ENCODE measurements around the gene HEATR9.

Gene HEATR9

GRCh38 chr17:35856603-35857002, 12.1 kb downstream of the HEATR9 start:
- H3K4me1 ChIP-seq (ENCODE audit: control insufficient read depth, insufficient read depth, low read length, poor library complexity, severe bottlenecking), result no peaks in the 10 kb centered on the region
- H3K27ac ChIP-seq (ENCODE audit: low read depth, low read length, severe bottlenecking), result no peak overlapping the region
- 100% methylated on average over 1 to 2 of the region's 2 CpGs for WGBS, 2 experiments (ENCODE audit: insufficient coverage in 2 of 2)
- peaks cover 33% of the 10 kb centered on the region for H3K36me3 ChIP-seq (ENCODE audit: control insufficient read depth, insufficient read depth, low read length)
- H3K9me3 ChIP-seq (ENCODE audit: control insufficient read depth, low read length), result no peaks in the 10 kb centered on the region
- H3K4me3 ChIP-seq (ENCODE audit: extremely low read depth, insufficient read depth, low read length, poor library complexity, severe bottlenecking), result no peak overlapping the region

GRCh38 chr17:35855965-35856364, 12.7 kb downstream of the HEATR9 start:
- no peaks in the 10 kb centered on the region for H3K9me3 ChIP-seq (ENCODE audit: control insufficient read depth, low read length)
- WGBS, 2 experiments (ENCODE audit: insufficient coverage in 2 of 2), result 96% methylated on average over 3 of the region's 5 CpGs
- H3K4me3 ChIP-seq (ENCODE audit: extremely low read depth, insufficient read depth, low read length, poor library complexity, severe bottlenecking), result no peak overlapping the region
- H3K27ac ChIP-seq (ENCODE audit: low read depth, low read length, severe bottlenecking), result no peak overlapping the region
- H3K4me1 ChIP-seq (ENCODE audit: control insufficient read depth, insufficient read depth, low read length, poor library complexity, severe bottlenecking), result no peaks in the 10 kb centered on the region
- H3K36me3 ChIP-seq (ENCODE audit: control insufficient read depth, insufficient read depth, low read length), result peaks cover 39% of the 10 kb centered on the region

DNA sequence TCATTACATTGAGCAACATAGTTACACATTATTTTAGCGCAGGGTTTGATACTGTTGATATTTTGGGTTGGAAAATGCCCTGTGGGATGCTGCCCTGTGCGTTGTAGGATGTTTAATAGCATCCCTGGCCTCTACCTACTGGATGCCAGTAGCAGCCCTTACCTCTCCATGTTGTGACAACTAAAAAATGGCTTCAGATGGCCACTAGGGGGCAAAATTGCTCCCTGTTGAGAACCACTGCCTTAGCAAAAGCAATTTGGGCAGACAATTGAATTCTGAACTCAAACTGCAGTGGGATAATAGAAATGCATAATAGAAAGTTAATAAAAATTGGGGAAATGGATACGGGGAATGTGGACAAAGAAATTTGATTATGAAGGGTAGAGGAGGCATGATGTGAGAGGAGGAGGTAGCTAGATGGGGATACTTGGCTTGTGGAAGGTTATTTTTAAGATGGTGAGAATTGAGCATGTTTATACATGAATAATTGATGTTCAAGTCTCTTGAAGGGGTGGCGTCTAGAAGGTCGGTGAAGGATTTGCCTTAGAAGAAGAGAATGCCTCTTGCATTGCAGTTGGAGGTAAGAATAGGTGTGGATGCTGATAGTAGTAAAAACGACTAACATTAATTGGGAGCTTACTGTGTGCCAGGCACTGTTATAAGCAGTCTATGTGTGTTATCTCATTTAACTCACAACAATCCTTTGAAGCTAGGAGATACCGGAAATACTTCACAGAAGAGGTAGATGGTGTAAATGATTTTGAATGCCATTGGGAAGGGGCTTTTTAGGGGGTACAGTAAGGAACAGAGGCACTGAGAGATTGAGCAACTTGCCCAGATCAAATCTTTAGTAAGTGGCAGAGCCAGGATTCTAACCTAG, 19.0 kb downstream of the HEATR9 start:
- Histone ChIP-seq H3K36me3 (ENCODE audit: control insufficient read depth, insufficient read depth, low read length) (peaks cover 80% of the 10 kb centered on the region), H3K4me1 (ENCODE audit: control insufficient read depth, insufficient read depth, low read length, poor library complexity, severe bottlenecking) (no peaks in the 10 kb centered on the region), H3K27ac (ENCODE audit: low read depth, low read length, severe bottlenecking) (no peak overlapping the region), H3K9me3 (ENCODE audit: control insufficient read depth, low read length) (no peaks in the 10 kb centered on the region), H3K4me3 (ENCODE audit: extremely low read depth, insufficient read depth, low read length, poor library complexity, severe bottlenecking) (no peak overlapping the region)
- 87 to 91% methylated on average over 3 to 4 of the region's 7 CpGs for WGBS, 2 experiments (ENCODE audit: insufficient coverage in 2 of 2)

DNA sequence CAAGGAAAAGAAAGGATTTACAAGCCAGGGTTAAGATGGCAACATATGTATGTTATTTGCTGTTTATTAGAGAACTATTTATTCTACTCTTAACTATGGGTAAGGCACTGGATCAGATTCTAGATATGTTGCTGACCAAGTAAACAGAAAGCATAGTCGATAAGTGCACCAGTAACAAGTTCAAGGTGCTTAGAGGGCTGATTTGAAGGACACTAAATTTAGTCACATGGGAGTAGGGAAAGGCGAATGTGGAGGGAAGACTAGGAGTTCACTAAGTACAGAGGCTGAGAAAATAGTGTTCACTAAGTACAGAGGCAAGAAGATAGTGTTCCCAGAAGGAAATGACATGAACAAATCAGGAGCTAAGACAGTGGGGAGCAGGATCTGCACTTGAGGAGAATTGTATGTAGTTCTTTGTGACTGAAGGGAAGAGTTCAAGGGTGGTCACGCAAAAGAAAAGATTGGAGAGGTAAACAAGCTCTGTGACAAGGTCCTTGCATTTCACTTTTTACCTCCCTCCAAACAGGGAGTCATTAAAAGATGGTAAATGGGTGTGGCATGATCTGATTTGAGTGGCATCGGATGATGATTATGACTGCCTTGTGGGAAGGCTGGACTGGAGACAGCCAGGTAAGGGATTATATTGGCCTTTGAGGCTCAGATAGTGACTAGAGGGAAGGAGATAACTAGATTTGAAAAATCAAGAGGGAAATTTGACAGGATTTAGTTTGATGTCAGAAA, 20.9 kb downstream of the HEATR9 start:
- WGBS, 2 experiments (ENCODE audit: insufficient coverage in 2 of 2), result 95 to 98% methylated on average over 3 to 4 of the region's 4 CpGs
- H3K9me3 ChIP-seq (ENCODE audit: control insufficient read depth, low read length), result no peaks in the 10 kb centered on the region
- peaks cover 89% of the 10 kb centered on the region for H3K36me3 ChIP-seq (ENCODE audit: control insufficient read depth, insufficient read depth, low read length)
- no peak overlapping the region for H3K27ac ChIP-seq (ENCODE audit: low read depth, low read length, severe bottlenecking)
- no peak overlapping the region for H3K4me3 ChIP-seq (ENCODE audit: extremely low read depth, insufficient read depth, low read length, poor library complexity, severe bottlenecking)
- no peaks in the 10 kb centered on the region for H3K4me1 ChIP-seq (ENCODE audit: control insufficient read depth, insufficient read depth, low read length, poor library complexity, severe bottlenecking)

DNA sequence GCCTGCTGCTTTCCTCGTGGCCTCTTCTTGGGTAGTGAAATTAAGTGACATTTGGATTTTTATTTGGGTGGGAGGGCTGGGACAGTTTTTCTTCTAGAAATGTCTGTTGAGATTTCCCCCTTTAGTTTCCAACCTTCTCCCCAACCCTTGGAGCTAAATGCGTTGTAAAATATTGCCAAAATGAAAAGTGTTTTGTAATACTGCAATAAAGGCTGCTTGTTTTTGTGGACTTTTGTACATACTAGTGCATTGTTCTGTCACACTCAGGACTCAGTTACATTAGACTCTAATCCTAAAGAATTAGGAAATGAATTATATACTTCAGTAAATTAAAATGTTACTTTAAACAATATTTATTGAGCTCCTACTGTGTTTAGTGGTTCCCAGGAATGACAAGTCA, 21.7 kb downstream of the HEATR9 start:
- no CpG with 5 or more reads among the region's 2 CpGs for WGBS, 2 experiments (ENCODE audit: insufficient coverage in 2 of 2)
- H3K36me3 ChIP-seq (ENCODE audit: control insufficient read depth, insufficient read depth, low read length), result peaks cover 89% of the 10 kb centered on the region
- no peak overlapping the region for H3K27ac ChIP-seq (ENCODE audit: low read depth, low read length, severe bottlenecking)

GRCh38 chr17:35846055-35846809, 22.5 kb downstream of the HEATR9 start:
- peaks cover 89% of the 10 kb centered on the region for H3K36me3 ChIP-seq (ENCODE audit: control insufficient read depth, insufficient read depth, low read length)
- H3K9me3 ChIP-seq (ENCODE audit: control insufficient read depth, low read length), result no peaks in the 10 kb centered on the region
- H3K4me1 ChIP-seq (ENCODE audit: control insufficient read depth, insufficient read depth, low read length, poor library complexity, severe bottlenecking), result no peaks in the 10 kb centered on the region
- no peak overlapping the region for H3K4me3 ChIP-seq (ENCODE audit: extremely low read depth, insufficient read depth, low read length, poor library complexity, severe bottlenecking)
- no peak overlapping the region for H3K27ac ChIP-seq (ENCODE audit: low read depth, low read length, severe bottlenecking)
- WGBS, 2 experiments (ENCODE audit: insufficient coverage in 2 of 2), result no CpG with 5 or more reads among the region's 3 CpGs

More for the DNA sequence above, 21.7 kb downstream of the HEATR9 start:
- no peaks in the 10 kb centered on the region for H3K9me3 ChIP-seq (ENCODE audit: control insufficient read depth, low read length)
- no peak overlapping the region for H3K4me3 ChIP-seq (ENCODE audit: extremely low read depth, insufficient read depth, low read length, poor library complexity, severe bottlenecking)
- H3K4me1 ChIP-seq (ENCODE audit: control insufficient read depth, insufficient read depth, low read length, poor library complexity, severe bottlenecking), result no peaks in the 10 kb centered on the region

DNA sequence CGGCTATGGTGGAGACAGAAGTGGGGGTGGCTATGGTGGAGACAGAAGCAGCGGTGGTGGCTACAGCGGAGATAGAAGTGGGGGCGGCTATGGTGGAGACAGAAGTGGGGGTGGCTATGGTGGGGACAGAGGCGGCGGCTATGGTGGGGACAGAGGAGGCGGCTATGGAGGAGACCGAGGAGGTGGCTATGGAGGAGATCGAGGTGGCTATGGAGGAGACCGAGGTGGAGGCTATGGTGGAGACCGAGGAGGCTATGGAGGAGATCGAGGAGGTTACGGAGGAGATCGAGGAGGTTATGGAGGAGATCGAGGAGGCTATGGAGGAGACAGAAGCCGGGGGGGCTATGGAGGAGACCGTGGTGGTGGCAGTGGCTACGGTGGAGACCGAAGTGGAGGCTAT, 24.1 kb downstream of the HEATR9 start:
- Histone ChIP-seq H3K9me3 (ENCODE audit: control insufficient read depth, low read length) (no peaks in the 10 kb centered on the region), H3K36me3 (ENCODE audit: control insufficient read depth, insufficient read depth, low read length) (peaks cover 86% of the 10 kb centered on the region), H3K27ac (ENCODE audit: low read depth, low read length, severe bottlenecking) (no peak overlapping the region), H3K4me3 (ENCODE audit: extremely low read depth, insufficient read depth, low read length, poor library complexity, severe bottlenecking) (no peak overlapping the region), H3K4me1 (ENCODE audit: control insufficient read depth, insufficient read depth, low read length, poor library complexity, severe bottlenecking) (no peaks in the 10 kb centered on the region)
- 97% methylated on average over 15 to 19 of the region's 19 CpGs for WGBS, 2 experiments (ENCODE audit: insufficient coverage in 2 of 2)

DNA sequence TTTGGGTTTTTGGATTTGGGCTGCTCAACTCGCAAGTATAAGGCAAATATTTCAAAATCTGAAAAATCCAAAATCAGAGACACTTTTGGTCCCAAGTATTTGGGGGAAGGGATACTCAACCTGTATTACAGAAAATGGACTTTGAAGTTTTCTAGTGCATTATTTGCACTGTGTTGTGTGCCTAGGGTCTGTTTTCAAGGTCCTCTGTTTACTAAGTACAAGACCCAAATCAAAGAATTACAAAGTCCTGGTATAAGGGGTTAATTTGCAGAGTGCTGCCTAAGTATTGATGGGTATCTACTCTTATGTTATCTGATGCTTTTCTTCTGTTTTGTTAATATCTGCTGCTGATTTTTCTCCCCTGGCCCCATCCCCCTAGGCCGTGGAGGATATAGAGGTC, 25.0 kb downstream of the HEATR9 start:
- H3K9me3 ChIP-seq (ENCODE audit: control insufficient read depth, low read length), result no peaks in the 10 kb centered on the region
- H3K4me3 ChIP-seq (ENCODE audit: extremely low read depth, insufficient read depth, low read length, poor library complexity, severe bottlenecking), result no peak overlapping the region
- H3K4me1 ChIP-seq (ENCODE audit: control insufficient read depth, insufficient read depth, low read length, poor library complexity, severe bottlenecking), result no peaks in the 10 kb centered on the region
- peaks cover 91% of the 10 kb centered on the region for H3K36me3 ChIP-seq (ENCODE audit: control insufficient read depth, insufficient read depth, low read length)
- 100% methylated on average over 1 of the region's 2 CpGs; no CpG with 5 or more reads in 1 of the 2 experiments for WGBS, 2 experiments (ENCODE audit: insufficient coverage in 2 of 2)
- H3K27ac ChIP-seq (ENCODE audit: low read depth, low read length, severe bottlenecking), result no peak overlapping the region

- peaks cover 90% of the 10 kb centered on the region for H3K36me3 ChIP-seq (ENCODE audit: control insufficient read depth, insufficient read depth, low read length)
- no peak overlapping the region for H3K27ac ChIP-seq (ENCODE audit: low read depth, low read length, severe bottlenecking)
- no peaks in the 10 kb centered on the region for H3K9me3 ChIP-seq (ENCODE audit: control insufficient read depth, low read length)
- H3K4me1 ChIP-seq (ENCODE audit: control insufficient read depth, insufficient read depth, low read length, poor library complexity, severe bottlenecking), result no peaks in the 10 kb centered on the region
- 100% methylated on average over 1 to 4 of the region's 5 CpGs for WGBS, 2 experiments (ENCODE audit: insufficient coverage in 2 of 2)
- H3K4me3 ChIP-seq (ENCODE audit: extremely low read depth, insufficient read depth, low read length, poor library complexity, severe bottlenecking), result no peak overlapping the region
Measured at GRCh38 chr17:35842239-35842638, 26.5 kb downstream of the HEATR9 start.

DNA sequence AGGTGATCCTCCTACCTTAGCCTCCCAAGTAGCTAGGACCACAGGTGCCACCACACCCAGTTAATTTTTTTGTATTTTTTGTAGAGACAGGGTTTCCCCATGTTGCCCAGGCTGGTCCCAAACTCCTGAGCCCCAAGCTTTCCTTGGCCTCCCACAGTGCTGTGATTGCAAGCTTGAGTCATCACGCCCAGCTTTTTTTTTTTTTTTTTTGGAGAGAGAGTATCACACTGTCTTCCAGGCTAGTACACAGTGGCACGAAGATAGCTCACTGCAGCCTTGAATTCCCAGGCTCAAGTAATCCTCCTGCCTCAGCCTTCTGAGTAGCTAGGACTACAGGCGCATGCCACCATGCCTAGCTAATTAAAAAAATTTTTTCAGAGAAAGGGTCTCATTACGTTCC, 27.2 kb downstream of the HEATR9 start:
- WGBS, 2 experiments (ENCODE audit: insufficient coverage in 2 of 2), result 96 to 100% methylated on average over 3 to 4 of the region's 4 CpGs
- Histone ChIP-seq H3K4me1 (ENCODE audit: control insufficient read depth, insufficient read depth, low read length, poor library complexity, severe bottlenecking) (no peaks in the 10 kb centered on the region), H3K9me3 (ENCODE audit: control insufficient read depth, low read length) (no peaks in the 10 kb centered on the region), H3K4me3 (ENCODE audit: extremely low read depth, insufficient read depth, low read length, poor library complexity, severe bottlenecking) (no peak overlapping the region), H3K36me3 (ENCODE audit: control insufficient read depth, insufficient read depth, low read length) (peaks cover 94% of the 10 kb centered on the region), H3K27ac (ENCODE audit: low read depth, low read length, severe bottlenecking) (no peak overlapping the region)

Data from mesodermal cell (in vitro differentiated cells).